Mucosa of rectum (tissue), 2 donors: ENCODE data around the gene LDLRAD3.

Experiments used
- H3K27ac ChIP-seq, 2 donors: one replicate each; pipeline ENCODE4 v1.7.0; 2013; ENCODE audit warnings: inconsistent platforms in 2 of 2, low read depth in 2 of 2, low read length in 2 of 2
- H3K27me3 ChIP-seq, 2 donors: one replicate each; pipeline ENCODE4 v1.7.0; 2013; ENCODE audit warnings: low read length in 2 of 2; ENCODE audit not compliant: control insufficient read depth in 2 of 2, insufficient read depth in 2 of 2
- H3K36me3 ChIP-seq, 2 donors: one replicate each; pipeline ENCODE4 v1.7.0; 2013; ENCODE audit warnings: low read length in 2 of 2; ENCODE audit not compliant: control insufficient read depth in 2 of 2, insufficient read depth in 2 of 2
- H3K4me1 ChIP-seq, 2 donors: one replicate each; pipeline ENCODE4 v1.7.0; 2013; ENCODE audit warnings: low read length in 2 of 2, mild to moderate bottlenecking in 1 of 2; ENCODE audit not compliant: control insufficient read depth in 2 of 2, insufficient read depth in 2 of 2
- H3K4me3 ChIP-seq, 2 donors: one replicate each; pipeline ENCODE4 v1.7.0; 2013; ENCODE audit warnings: low read length in 2 of 2
- H3K9ac ChIP-seq, 2 donors: one replicate each; pipeline ENCODE4 v1.7.0; 2013; ENCODE audit warnings: low read length in 2 of 2, low read depth in 1 of 2, mild to moderate bottlenecking in 1 of 2
- H3K9me3 ChIP-seq, 2 donors: one replicate each; pipeline ENCODE4 v1.7.0; 2013; ENCODE audit warnings: low read length in 2 of 2; ENCODE audit not compliant: control insufficient read depth in 2 of 2
- donor health status: healthy.
- donor health status: Normal muscosa, but diverticular disease.

The LDLRAD3 gene

DNA sequence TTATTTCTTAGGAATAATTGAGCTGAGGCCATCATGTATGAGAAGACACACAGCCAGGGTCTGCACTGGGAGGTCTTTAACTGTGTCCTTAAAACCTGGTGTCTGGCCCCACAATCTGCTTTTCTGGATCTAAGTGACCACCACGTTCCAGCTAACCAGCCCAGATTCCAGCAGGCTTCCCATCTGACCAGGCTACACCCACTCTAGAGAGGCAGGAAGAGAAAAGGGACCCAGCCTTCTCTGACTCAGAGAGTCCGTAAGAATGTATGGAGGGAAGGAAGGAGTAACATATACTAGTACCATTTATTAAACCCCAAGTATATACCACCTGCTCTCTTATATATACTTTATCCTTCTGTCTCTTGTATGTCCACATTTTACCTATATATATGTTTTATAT lies 80.1 kb downstream of the LDLRAD3 start:
- Histone ChIP-seq H3K27me3 (no peaks in the 10 kb centered on the region), H3K4me1 (no peaks in the 10 kb centered on the region), H3K9ac (no peak overlapping the region), H3K4me3 (no peak overlapping the region), H3K9me3 (no peaks in the 10 kb centered on the region), H3K27ac (no peak overlapping the region), H3K36me3 (no peaks in the 10 kb centered on the region)

DNA sequence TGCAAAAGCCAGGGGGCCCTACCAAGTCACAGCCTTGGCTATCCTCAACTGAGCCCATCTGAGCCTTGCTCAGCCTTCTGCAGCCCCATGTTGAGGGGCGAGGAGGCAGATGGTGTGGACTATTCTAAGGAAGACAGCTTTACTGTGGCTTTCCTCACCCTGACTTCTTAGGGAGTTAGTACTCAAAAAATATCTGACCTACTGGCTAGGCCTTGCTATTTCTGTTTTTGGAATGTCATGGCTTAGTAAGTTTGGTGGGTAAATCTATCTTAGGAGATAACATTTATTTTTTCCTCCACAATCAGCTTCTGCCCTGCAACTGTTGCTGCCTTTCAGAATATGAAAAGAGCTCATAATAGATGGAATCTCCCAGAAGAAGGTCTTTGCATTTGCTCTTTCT lies 80.9 kb downstream of the LDLRAD3 start:
- Histone ChIP-seq H3K27me3 (no peaks in the 10 kb centered on the region), H3K9me3 (no peaks in the 10 kb centered on the region), H3K4me1 (no peaks in the 10 kb centered on the region), H3K27ac (no peak overlapping the region), H3K9ac (no peak overlapping the region), H3K4me3 (no peak overlapping the region), H3K36me3 (no peaks in the 10 kb centered on the region)

DNA sequence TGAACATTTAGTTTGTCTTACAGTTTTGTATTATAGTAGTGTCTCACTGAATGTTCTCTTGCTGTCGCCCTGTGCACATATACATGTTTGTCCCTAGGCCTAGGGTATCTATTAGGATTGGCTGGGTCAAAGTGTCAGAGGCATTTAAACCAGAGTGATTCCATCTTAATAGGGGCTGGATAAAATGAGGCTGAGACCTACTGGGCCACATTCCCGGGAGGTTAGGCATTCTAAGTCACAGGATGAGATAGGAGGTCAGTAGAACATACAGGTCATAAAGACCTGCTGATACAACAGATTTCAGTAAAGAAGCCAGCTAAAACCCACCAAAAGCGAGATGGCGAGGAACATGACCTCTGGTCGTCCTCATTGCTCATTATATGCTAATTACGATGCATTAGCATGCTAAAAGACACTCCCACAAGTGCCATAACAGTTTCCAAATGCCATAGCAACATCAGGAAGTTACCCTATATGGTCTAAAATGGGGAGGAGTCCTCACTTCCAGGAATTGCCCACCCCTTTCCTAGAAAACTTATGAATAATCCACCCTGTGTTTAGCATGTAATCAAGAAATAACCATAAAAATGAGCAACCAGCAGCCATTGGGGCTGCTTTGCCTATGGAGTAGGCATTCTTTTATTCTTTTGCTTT lies 82.6 kb downstream of the LDLRAD3 start:
- Histone ChIP-seq H3K4me3 (no peak overlapping the region), H3K27me3 (no peaks in the 10 kb centered on the region), H3K9me3 (no peaks in the 10 kb centered on the region), H3K4me1 (no peaks in the 10 kb centered on the region), H3K27ac (no peak overlapping the region), H3K9ac (no peak overlapping the region), H3K36me3 (no peaks in the 10 kb centered on the region)

DNA sequence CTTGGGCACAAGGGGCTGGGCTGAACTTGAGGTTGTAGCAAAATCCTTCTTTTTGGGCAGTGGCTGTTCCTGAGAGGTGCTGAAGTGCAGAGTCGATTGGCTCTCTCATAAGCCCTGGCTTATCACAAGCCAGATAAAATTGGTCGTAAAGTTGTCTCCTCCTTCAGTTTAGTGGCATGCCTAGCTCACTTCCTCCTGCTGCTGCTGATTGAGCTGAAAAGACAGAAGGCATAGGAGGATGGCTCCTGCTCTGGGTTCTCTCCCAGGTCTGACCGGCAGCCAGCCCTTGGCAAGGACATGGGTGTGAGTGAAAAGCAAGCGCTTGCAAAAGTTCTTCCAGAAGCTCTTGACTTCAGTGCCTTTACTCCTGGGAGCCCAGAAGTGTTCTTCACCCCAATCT lies 83.9 kb downstream of the LDLRAD3 start:
- no peaks in the 10 kb centered on the region for H3K4me1 ChIP-seq
- no peaks in the 10 kb centered on the region for H3K36me3 ChIP-seq
- H3K9me3 ChIP-seq: no peaks in the 10 kb centered on the region
- no peak overlapping the region for H3K27ac ChIP-seq
- no peak overlapping the region for H3K9ac ChIP-seq
- no peaks in the 10 kb centered on the region for H3K27me3 ChIP-seq
- no peak overlapping the region for H3K4me3 ChIP-seq

DNA sequence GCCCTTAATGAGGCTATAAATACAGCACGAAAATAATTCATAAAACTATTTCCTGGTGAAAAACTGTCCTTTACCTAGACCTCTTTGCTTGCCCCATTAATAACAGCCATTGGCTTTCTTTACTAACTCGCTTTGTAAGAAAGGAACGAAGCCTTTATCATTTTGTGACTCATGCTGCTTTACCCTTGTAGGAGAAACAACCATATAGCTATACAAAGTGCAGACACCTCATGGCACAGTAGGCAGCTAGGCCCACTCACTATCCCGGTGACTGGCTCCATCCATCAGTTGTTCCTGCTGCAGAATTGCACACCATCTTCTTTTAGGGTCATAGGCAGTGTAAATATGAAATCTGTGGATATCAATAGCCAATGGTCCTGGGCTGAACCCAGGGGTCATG lies 85.8 kb downstream of the LDLRAD3 start:
- Histone ChIP-seq H3K4me1 (no peaks in the 10 kb centered on the region), H3K27me3 (no peaks in the 10 kb centered on the region), H3K36me3 (no peaks in the 10 kb centered on the region), H3K9ac (no peak overlapping the region), H3K27ac (no peak overlapping the region), H3K4me3 (no peak overlapping the region), H3K9me3 (no peaks in the 10 kb centered on the region)

DNA sequence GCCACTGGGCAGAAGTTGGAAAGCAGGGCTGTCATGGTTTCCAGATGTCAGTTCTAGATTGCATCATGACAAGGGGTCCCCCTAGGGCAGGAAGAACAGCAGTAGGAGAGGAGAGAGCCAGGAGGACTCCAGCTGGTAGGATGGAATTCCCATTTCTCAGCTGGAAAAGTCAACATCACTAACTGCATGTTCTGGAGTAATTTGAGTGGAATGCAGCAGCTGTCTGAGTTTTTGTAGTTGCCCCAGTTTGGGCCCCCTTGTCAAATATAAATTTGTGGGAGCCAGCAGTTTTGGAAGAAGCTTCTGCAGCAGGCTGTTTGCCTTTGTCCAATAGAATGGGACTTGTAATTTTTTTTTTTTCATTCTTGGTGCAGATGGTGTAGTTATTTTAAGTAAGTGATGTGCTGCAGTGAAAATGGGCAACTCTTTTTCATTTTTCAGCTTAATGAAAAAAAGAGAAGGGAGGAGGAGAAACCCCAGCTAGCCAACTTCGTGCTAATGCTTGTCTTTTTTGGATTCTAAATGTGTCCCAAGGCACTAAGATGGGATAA lies 86.9 kb downstream of the LDLRAD3 start:
- no peaks in the 10 kb centered on the region for H3K36me3 ChIP-seq

DNA sequence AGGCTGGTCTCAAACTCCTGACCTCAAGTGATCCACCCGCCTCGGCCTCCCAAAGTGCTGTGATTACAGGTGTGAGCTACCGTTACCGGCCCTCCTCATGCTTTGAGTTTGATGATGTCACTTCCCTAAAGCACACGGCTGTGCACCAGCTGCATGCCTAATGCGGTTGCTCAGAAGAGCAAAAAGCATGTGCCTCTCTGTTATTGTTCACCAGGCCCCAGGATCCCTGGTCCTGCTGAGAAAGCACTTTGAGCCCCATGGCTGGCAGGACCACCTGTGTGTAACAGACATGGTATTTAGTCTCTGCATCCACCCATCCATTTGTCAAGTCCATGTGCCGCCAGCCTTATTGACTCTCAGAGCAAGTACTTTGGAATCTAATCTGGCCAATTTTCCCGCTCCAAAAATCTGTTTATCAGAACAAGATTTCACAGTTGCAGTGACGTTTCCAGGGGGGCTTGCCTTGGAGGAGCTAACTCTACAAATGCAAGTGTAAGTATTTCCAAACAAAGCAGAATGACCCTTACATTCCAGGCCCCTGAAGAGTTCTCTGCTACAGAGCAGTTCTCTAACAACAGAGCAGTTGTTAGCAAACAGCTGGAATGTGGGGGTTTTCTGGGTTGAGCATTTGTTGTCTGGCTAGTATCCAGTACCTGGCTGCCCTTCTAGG lies 89.4 kb downstream of the LDLRAD3 start:
- Histone ChIP-seq H3K9me3 (no peaks in the 10 kb centered on the region), H3K4me1 (no peaks in the 10 kb centered on the region), H3K36me3 (no peaks in the 10 kb centered on the region), H3K27ac (no peak overlapping the region), H3K27me3 (no peaks in the 10 kb centered on the region), H3K9ac (no peak overlapping the region), H3K4me3 (no peak overlapping the region)

More for the DNA sequence above, 86.9 kb downstream of the LDLRAD3 start:
- Histone ChIP-seq H3K27me3 (no peaks in the 10 kb centered on the region), H3K9ac (no peak overlapping the region), H3K4me3 (no peak overlapping the region), H3K4me1 (no peaks in the 10 kb centered on the region), H3K27ac (no peak overlapping the region), H3K9me3 (no peaks in the 10 kb centered on the region)

DNA sequence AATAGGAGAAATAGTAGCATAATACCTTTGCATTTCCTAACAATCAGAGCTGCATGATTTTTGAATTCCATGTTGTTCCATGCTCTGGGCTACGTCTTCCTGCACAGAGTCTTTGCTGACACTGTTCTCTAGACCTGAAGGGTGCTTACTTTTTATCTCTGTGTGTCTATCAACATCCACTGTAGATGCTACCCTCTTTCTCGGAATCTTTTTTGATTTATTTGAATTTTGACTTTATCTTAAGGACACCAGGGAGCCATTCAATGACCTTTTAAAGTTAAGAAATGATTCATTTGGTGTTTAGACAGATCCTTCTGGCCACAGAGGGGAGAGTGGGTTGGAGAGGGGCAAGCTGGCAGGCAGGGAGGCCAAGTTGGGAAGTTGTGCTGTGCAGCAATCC lies 90.1 kb downstream of the LDLRAD3 start:
- no peaks in the 10 kb centered on the region for H3K4me1 ChIP-seq
- H3K36me3 ChIP-seq: no peaks in the 10 kb centered on the region
- no peak overlapping the region for H3K4me3 ChIP-seq
- H3K9me3 ChIP-seq: no peaks in the 10 kb centered on the region
- H3K27me3 ChIP-seq: no peaks in the 10 kb centered on the region
- H3K9ac ChIP-seq: no peak overlapping the region
- no peak overlapping the region for H3K27ac ChIP-seq

DNA sequence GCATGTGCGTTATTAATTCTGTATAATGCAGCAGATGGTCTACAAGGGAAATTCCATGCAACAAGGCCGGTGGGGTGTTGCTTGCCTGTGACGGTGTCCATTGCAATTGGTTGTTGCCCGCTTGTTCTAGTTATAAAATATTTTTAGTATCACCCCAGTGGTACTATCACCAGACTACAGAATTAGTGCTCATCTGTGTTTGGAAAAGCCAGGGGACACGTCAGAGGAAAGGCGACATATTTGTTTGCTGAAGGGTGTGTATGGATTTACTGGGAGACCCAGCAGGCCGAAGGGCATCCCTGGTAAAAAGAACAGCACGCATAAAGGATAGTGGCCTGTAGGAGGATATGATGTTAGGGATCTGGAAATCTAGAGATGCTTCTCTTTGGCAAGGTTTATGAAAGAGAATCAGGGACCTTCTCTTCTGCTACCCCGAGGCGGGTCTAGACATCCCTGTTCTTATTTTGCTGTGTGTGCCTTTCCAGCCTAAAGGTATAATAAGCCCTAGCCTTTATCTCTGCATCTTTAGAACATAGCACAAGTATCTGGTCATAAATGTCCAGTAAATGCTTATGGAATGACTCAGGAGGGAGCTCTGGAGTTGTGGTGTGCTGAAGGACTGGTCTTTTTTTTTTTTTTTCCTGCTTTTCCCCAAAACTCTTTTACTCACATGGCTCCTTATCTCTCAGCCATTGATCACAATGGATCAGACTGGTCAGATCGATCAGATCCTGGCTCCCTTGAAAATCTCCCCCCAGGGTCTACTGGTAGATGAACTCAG lies 90.9 kb downstream of the LDLRAD3 start:
- Histone ChIP-seq H3K4me1 (no peaks in the 10 kb centered on the region), H3K4me3 (no peak overlapping the region), H3K9ac (no peak overlapping the region), H3K36me3 (no peaks in the 10 kb centered on the region), H3K27me3 (no peaks in the 10 kb centered on the region), H3K9me3 (no peaks in the 10 kb centered on the region), H3K27ac (no peak overlapping the region)

DNA sequence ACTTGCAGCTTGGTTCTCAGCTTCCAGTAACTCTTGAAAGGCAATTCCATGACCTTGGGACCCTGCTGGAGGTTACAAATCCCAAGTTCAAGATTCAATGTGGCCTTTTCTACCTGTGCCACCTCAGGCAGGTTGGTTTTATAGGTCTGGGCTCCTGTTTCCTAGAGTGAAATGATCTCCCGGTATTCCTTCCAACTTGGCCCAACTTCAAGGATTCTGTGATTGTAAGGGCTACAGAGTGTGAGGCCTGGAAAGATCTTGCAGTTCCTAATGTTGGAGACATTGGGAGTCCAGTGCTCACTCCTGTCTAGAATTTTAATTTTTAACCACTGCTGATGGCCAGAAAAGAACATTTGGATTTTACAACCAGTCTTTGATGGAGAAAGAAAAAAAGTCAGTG lies 91.6 kb downstream of the LDLRAD3 start:
- Histone ChIP-seq H3K27ac (no peak overlapping the region), H3K4me3 (no peak overlapping the region), H3K36me3 (no peaks in the 10 kb centered on the region), H3K27me3 (no peaks in the 10 kb centered on the region), H3K9ac (no peak overlapping the region), H3K9me3 (no peaks in the 10 kb centered on the region), H3K4me1 (no peaks in the 10 kb centered on the region)
